Subcutaneous abdominal adipose tissue (tissue), 5 donors: ENCODE results near the gene GNB3.

Experiments used
- H3K27ac ChIP-seq: one replicate; pipeline ENCODE4 v1.7.0; 2013; ENCODE audit warnings: low read depth, mild to moderate bottlenecking, inconsistent platforms, low read length, moderate library complexity
- H3K27me3 ChIP-seq, 5 donors: one replicate each; pipeline ENCODE4 v1.7.0; 2013; ENCODE audit warnings: low read length in 5 of 5, inconsistent platforms in 1 of 5; ENCODE audit not compliant: control insufficient read depth in 5 of 5, insufficient read depth in 4 of 5
- H3K36me3 ChIP-seq, 5 donors: one replicate each; pipeline ENCODE4 v1.7.0; 2013; ENCODE audit warnings: low read length in 5 of 5; ENCODE audit not compliant: control insufficient read depth in 5 of 5, insufficient read depth in 5 of 5
- H3K4me1 ChIP-seq, 5 donors: one replicate each; pipeline ENCODE4 v1.7.0; 2013; ENCODE audit warnings: low read length in 5 of 5, mild to moderate bottlenecking in 3 of 5, moderate library complexity in 1 of 5; ENCODE audit not compliant: control insufficient read depth in 5 of 5, insufficient read depth in 5 of 5
- H3K4me3 ChIP-seq, 5 donors: one replicate each; pipeline ENCODE4 v1.7.0; 2013; ENCODE audit warnings: low read length in 5 of 5, low read depth in 1 of 5
- H3K9ac ChIP-seq, 5 donors: one replicate each; pipeline ENCODE4 v1.7.0; 2013; ENCODE audit warnings: low read length in 5 of 5, mild to moderate bottlenecking in 4 of 5, moderate library complexity in 3 of 5
- H3K9me3 ChIP-seq, 5 donors: one replicate each; pipeline ENCODE4 v1.7.0; 2013; ENCODE audit warnings: low read length in 5 of 5; ENCODE audit not compliant: control insufficient read depth in 5 of 5
- donor health status: healthy.
- donor health status: healthy.
- donor health status: healthy.
- donor health status: healthy.
- donor health status: healthy.

The GNB3 gene

DNA sequence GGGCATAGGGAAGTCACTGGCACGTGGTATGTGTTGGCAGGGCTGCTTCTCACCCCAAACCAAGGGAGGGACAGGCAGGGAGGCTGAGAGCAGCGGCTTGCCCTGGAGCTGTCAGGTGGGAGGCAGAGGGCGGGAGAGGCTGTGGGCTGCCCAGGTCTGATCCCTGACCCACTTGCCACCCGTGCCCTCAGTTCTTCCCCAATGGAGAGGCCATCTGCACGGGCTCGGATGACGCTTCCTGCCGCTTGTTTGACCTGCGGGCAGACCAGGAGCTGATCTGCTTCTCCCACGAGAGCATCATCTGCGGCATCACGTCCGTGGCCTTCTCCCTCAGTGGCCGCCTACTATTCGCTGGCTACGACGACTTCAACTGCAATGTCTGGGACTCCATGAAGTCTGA is 4.7 kb downstream of the GNB3 start:
- Histone ChIP-seq H3K36me3 (peaks cover 0 to 9% (median 3%) of the 10 kb centered on the region in 5 donors), H3K4me1 (no peaks in the 10 kb centered on the region)

DNA sequence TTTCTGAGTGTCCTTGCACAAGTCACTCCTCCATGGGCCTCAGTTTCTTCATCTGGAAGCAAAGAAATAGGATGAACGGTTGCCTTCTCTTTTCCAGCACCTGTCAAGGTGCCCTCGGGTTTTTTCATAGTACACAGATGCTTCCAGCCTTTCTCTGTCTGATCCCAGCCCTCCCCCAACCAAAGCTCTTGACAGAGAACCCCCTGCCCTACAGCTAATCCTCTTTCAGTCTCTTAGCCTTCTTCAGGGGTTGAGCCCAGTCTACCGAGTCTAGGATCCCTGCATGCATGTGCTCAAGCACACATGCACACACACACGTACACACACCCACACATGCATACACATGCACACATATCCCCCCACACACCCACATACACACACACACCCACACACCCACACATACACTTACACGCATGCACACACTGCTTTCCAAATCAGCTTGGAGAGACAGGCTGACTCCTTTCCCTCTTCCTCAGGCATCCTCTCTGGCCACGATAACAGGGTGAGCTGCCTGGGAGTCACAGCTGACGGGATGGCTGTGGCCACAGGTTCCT is 5.7 kb downstream of the GNB3 start:
- H3K9me3 ChIP-seq: no peaks in the 10 kb centered on the region
- H3K36me3 ChIP-seq: peaks cover 0 to 9% (median 3%) of the 10 kb centered on the region in 5 donors
- H3K27me3 ChIP-seq: peaks cover 0 to 17% (median 7%) of the 10 kb centered on the region in 5 donors
- H3K9ac ChIP-seq: no peak overlapping the region
- H3K27ac ChIP-seq: no peak overlapping the region
- H3K4me3 ChIP-seq: no peak overlapping the region
- peaks cover 6 to 9% (median 8%) of the 10 kb centered on the region in 5 donors for H3K4me1 ChIP-seq

More for the DNA sequence above, 4.7 kb downstream of the GNB3 start:
- Histone ChIP-seq H3K9me3 (no peaks in the 10 kb centered on the region), H3K27me3 (peaks cover 0 to 17% (median 7%) of the 10 kb centered on the region in 5 donors), H3K4me3 (no peak overlapping the region), H3K27ac (no peak overlapping the region), H3K9ac (no peak overlapping the region)

DNA sequence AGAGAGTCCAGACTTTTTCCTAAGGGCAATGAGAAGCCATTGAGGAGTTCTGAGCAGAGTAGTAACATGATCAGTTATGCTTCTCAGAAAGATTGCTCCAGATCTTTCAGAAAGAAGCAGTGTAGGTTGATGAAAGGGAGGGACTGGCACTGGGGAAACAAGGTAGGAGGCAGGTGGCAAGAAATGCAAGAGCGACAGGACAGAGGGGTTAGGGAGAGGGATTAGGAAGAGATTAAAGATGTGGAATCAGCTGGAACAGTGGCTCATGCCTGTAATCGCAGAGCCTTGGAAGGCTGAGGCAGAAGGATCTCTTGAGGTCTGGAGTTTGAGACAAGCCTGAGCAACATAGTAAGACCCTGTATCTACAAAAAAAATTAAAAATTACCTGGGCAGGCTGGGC is 7.0 kb downstream of the GNB3 start:
- Histone ChIP-seq H3K9me3 (peaks cover 0 to 5% (median 0%) of the 10 kb centered on the region in 5 donors), H3K4me1 (peaks cover 10 to 18% (median 13%) of the 10 kb centered on the region in 5 donors), H3K4me3 (no peak overlapping the region), H3K27ac (no peak overlapping the region), H3K9ac (no peak overlapping the region), H3K36me3 (peaks cover 0 to 9% (median 7%) of the 10 kb centered on the region in 5 donors), H3K27me3 (peaks cover 0 to 22% (median 3%) of the 10 kb centered on the region in 5 donors)

DNA sequence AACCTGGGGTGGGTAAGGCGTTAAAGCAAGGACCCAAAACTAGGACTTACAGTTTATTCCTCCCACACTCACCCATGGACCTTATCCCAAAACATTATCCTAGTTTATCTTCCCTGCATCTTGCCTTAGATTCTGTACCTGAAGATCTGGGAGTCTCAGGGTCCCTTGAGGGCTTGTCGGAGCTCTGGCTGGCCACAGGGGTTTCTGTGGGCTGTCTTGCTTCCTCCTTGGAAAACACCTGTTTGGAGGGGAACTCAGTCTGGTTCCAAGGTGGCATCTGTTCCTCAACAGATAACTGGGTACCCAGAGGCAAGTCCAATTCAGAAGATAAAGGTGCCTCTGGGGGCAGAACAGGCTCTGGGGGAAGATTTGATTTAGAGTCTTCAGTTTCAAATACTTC is 8.7 kb downstream of the GNB3 start:
- Histone ChIP-seq H3K27me3 (peaks cover 0 to 14% (median 0%) of the 10 kb centered on the region in 5 donors), H3K27ac (no peak overlapping the region), H3K9me3 (peaks cover 0 to 5% (median 0%) of the 10 kb centered on the region in 5 donors), H3K9ac (no peak overlapping the region), H3K4me1 (peaks cover 17 to 24% (median 23%) of the 10 kb centered on the region in 5 donors), H3K36me3 (peaks cover 0 to 9% (median 7%) of the 10 kb centered on the region in 5 donors), H3K4me3 (no peak overlapping the region)

DNA sequence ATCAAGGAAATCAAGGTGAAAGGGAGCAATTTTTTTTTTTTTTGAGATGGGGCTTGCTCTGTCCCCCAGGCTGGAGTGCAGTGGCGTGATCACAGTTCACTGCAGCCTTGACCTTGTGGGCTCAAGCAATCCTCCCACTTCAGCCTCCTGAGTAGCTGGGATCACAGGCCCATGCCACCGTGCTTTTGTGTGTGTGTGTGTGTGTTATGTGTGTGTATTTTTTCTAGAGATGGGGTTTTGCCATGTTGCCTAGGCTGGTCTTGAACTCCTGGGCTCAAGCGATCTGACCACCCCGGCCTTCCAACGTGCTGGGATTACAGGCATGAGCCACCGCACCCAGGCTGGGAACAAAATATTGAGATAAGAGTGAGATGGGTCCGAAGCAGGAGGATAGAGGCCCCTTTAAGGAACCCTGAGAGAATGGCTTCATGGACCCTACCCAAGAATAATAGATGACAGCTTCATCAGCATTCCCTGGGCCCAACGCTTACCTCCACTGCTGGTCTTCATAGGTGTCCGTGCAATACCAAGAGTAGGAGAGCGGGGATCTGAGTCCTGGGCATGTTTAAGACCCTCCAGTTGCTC is 9.3 kb downstream of the GNB3 start:
- Histone ChIP-seq H3K27ac (no peak overlapping the region), H3K4me3 (no peak overlapping the region)

DNA sequence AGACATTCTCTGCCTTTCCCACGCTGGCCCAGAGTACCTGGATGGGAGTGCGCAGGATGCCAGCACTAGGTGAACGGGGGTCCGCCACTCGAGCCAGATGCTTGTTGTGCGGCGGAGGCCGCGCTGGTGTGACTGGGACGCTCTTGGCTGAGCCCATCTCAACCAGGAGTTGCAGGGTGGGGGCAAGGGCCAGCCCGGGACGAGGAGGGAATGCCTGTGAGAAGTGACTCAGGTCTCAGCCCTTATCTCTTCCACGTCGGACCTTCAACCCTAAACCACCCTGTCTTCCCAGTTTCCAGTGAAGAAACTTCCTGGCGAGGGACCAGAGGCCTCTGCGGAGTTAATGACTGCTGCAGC is 10.0 kb downstream of the GNB3 start:
- Histone ChIP-seq H3K4me1 (peaks cover 17 to 24% (median 23%) of the 10 kb centered on the region in 5 donors), H3K27me3 (peaks cover 0 to 14% (median 0%) of the 10 kb centered on the region in 5 donors), H3K36me3 (peaks cover 0 to 14% (median 6%) of the 10 kb centered on the region in 5 donors), H3K9ac (peak overlapping the region in 2 of 5 donors; percentile 71 to 99), H3K27ac (peak overlapping the region; percentile 96), H3K4me3 (peak overlapping the region; percentile 85 to 100 (median 98)), H3K9me3 (peaks cover 0 to 5% (median 0%) of the 10 kb centered on the region in 5 donors)

More for the DNA sequence above, 9.3 kb downstream of the GNB3 start:
- peaks cover 0 to 5% (median 0%) of the 10 kb centered on the region in 5 donors for H3K9me3 ChIP-seq
- H3K9ac ChIP-seq: no peak overlapping the region
- H3K4me1 ChIP-seq: peaks cover 17 to 24% (median 23%) of the 10 kb centered on the region in 5 donors
- H3K27me3 ChIP-seq: peaks cover 0 to 14% (median 0%) of the 10 kb centered on the region in 5 donors
- peaks cover 0 to 9% (median 7%) of the 10 kb centered on the region in 5 donors for H3K36me3 ChIP-seq

DNA sequence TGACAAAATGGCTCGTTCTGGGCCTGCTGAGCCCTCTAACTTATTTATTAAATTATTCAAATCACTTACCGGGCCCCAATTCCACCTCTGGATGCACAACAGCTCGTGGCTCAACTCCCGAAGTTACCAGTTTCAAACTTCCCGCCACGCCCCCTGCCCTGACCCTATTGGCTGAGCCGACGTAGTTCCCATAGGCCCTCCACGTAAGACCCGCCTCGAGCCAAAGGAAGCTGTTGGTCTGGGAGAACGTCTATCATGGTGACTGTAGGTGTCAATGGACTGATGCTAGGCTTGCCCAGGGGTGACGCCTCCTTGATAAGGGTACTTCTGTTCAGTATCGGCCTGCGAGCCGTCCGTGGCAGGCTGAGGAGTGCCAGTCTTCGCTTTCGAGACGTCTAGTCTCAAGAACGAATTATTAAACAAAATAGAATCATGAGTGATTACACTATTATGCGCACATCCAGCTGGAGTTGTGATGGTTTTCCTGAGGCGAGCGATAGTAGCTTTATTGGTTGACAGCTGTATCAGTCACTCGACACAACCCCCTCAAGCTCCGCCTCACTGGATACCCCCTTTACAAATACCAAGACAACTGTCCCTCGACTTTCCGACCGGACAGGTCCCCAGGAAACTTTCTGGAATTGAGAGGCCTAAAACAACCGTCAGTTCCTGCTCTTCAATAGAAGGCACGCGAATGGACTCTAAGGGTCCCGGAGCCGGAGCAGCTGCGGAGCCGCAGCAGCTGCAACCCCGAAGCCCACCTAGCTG is 10.6 kb downstream of the GNB3 start, which contains the start of gene CDCA3:
Gene CDCA3, minus strand, starts transcription at position 134 of the 768 bp plus-strand sequence. CDS start 334 bp downstream, outside the sequence.
- Histone ChIP-seq H3K27ac (peak within 1 kb of the TSS; percentile 96), H3K4me1 (peaks cover 17 to 24% (median 23%) of the 10 kb centered on the region in 5 donors), H3K9me3 (peaks cover 0 to 5% (median 0%) of the 10 kb centered on the region in 5 donors), H3K27me3 (peaks cover 0 to 14% (median 0%) of the 10 kb centered on the region in 5 donors), H3K36me3 (peaks cover 0 to 18% (median 11%) of the 10 kb centered on the region in 5 donors), H3K4me3 (peak within 1 kb of the TSS; percentile 94 to 100 (median 98)), H3K9ac (peak within 1 kb of the TSS; percentile 78 to 99 (median 86))

GRCh38 chr12:6851921-6852650 is 11.4 kb downstream of the GNB3 start, which contains the start of gene USP5:
USP5 (plus strand) TSS chr12:6852150; CDS start chr12:6852180, 30 bp downstream.
- H3K27me3 ChIP-seq: peaks cover 0 to 14% (median 0%) of the 10 kb centered on the region in 5 donors

DNA sequence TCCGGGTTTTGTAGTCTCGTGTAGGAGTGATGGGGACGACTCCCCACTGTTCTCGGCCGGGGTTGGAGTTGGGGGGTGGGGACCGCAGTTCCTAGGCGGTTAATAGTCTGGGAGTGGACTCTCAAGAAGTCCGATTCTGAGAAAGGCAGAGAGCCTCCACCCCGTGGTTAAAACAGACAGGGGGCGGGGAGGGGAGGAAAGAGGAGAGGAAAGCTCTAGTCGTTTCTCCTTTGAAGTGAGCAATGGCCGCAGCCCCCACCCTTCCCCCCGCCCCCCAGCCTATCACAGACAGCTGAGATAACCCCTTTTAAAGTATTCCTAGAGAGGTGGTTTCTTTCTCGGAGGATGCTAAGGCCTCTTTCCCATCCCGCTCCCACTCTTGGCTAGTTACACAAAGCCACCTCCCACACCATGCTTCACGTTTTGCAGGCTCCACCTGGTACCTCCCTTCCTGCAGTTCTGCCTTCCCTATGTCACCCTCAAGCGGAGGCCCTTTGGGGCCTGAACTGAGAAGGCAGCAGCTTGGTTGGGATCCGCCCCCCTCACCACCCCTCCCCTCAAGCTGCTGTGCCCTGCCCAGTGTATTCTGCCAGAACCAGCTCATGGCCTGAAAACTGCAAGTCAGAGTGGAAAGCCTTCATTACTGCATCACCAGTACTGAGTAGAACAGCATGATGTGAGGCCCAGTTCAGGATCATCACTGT is 12.1 kb downstream of the GNB3 start:
- peaks cover 17 to 24% (median 23%) of the 10 kb centered on the region in 5 donors for H3K4me1 ChIP-seq
- H3K9me3 ChIP-seq: peaks cover 0 to 5% (median 0%) of the 10 kb centered on the region in 5 donors
- H3K27ac ChIP-seq: peak overlapping the region; percentile 96
- peaks cover 2 to 31% (median 25%) of the 10 kb centered on the region in 5 donors for H3K36me3 ChIP-seq
- peaks cover 0 to 14% (median 0%) of the 10 kb centered on the region in 5 donors for H3K27me3 ChIP-seq
- peak overlapping the region; percentile 54 to 98 (median 98) for H3K4me3 ChIP-seq
- H3K9ac ChIP-seq: peak overlapping the region; percentile 28 to 99 (median 64)

More at GRCh38 chr12:6851921-6852650, 11.4 kb downstream of the GNB3 start, which contains the start of gene USP5:
- Histone ChIP-seq H3K9ac (peak within 1 kb of the TSS; percentile 78 to 99 (median 86)), H3K4me1 (peaks cover 17 to 24% (median 23%) of the 10 kb centered on the region in 5 donors), H3K4me3 (peak within 1 kb of the TSS; percentile 94 to 100 (median 98)), H3K27ac (peak within 1 kb of the TSS; percentile 96), H3K9me3 (peaks cover 0 to 5% (median 0%) of the 10 kb centered on the region in 5 donors), H3K36me3 (peaks cover 0 to 24% (median 18%) of the 10 kb centered on the region in 5 donors)
